Posterior cingulate gyrus (tissue), 11 donors: ENCODE results near the gene SPSB4.
A peak's percentile ranks its signal among the peaks of the same experiment; 100 is the strongest.

Experiments used
- DNase-seq, 10 donors: peaks; one replicate each; pipeline versions ENCODE4 v3.0.0 to v3.0.0-alpha.2; 2020 to 2021; ENCODE audit warnings: mixed read lengths in 3 of 10
- intact Hi-C: fragments of 100-400 bp; cut with DNase I; formaldehyde crosslinking; loops from one replicate; pipeline ENCODE4 v1.15.1; 2023

SPSB4 gene

DNA sequence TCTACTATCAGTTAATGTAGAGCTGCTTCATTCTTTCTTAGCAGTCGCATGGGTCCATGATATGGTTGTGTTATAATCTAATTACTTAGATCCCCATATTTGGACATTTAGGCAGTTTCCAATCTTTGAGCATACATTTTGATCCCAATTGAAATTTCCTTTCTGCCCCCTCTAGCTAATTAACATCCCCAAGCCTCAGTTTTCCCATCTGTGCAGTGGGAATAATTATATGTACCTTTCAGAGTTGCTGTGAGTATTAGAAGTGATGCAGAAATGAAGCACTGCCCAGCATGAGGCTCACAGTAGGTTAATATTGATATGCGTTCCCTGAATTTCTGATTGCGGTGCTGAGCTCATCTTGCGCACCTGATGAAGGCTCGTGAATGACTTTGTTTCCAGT is 21.8 kb downstream of the SPSB4 start:
- intact Hi-C loops: no loop called here

DNA sequence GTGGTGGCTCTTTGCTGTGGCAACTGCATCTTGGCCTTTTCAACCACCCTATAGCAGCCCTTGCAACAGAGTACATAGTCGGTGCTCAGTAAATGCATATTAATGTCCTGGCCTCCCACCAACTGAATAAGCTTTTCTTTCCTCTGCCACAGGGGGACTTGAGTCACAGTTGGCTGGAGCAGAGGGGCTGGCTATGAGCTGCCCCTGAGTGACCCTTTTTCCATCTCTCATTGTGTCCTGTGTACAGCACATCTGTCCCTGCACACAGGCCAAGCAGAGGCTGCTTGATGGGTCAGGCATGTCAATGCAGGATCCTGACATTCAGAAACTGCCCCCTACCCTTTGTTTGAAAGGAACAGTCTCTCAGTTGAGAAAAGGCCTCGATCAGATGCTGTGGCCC is 22.4 kb downstream of the SPSB4 start:
- intact Hi-C loops: no loop called here
- DNase-seq: no peak

More for the DNA sequence above, 21.8 kb downstream of the SPSB4 start:
- no peak for DNase-seq

DNA sequence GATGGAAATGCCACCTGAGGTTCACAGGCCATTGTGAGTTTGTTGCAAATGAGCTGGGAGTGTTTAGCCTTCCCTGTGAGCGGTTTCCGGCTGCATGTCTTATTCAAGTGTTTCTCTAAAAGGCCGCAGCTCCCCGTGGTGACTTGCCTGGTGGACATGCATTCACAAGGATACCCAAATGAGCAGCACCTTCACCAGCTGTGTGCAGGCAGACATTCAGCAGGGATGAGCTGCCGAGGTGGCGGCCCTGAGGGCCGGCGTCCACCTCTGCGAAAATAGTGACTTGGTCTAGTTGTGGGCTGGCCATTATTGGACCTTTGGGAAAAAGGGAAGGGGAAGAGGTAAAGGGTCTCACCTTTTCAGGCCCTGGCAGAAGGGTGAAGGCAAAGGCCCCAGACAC is 23.4 kb downstream of the SPSB4 start:
- intact Hi-C loops: no loop called here
- no peak for DNase-seq

DNA sequence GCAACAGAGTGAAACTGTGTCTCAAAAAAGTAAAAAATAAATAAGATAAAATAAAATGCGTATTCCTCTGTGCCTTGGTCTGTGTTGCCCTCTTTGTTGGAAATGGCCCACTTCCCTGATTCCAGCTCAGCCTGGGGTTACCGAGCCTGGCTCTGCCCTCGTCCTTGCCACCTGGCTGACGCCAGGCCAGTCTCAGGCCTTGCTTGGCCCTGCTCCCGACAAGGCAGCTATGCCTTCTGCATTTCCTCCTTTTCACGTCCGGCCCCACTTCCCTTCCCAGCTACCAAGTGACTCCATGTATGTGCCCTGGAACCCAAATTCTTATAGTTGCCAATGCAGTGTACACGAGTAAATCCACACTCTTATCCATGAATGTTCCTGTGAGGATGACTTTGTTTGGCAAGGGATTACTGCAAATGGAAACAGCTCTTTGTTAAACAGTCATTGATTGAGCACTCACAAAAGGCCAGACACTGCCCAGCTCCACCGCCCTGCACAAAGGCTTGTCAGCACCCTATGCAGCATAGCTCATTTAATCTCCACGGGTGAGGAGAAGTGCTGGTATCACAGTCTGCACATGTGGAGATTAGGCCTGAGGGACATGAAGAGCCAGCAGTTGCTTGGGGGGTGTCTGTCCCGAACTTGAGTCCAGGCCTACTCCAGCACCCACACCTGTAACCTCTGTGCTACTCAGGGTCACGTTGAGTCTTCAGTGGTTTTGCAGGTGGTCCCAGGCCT is 25.1 kb downstream of the SPSB4 start:
- no peak for DNase-seq
- intact Hi-C loops: no loop called here

DNA sequence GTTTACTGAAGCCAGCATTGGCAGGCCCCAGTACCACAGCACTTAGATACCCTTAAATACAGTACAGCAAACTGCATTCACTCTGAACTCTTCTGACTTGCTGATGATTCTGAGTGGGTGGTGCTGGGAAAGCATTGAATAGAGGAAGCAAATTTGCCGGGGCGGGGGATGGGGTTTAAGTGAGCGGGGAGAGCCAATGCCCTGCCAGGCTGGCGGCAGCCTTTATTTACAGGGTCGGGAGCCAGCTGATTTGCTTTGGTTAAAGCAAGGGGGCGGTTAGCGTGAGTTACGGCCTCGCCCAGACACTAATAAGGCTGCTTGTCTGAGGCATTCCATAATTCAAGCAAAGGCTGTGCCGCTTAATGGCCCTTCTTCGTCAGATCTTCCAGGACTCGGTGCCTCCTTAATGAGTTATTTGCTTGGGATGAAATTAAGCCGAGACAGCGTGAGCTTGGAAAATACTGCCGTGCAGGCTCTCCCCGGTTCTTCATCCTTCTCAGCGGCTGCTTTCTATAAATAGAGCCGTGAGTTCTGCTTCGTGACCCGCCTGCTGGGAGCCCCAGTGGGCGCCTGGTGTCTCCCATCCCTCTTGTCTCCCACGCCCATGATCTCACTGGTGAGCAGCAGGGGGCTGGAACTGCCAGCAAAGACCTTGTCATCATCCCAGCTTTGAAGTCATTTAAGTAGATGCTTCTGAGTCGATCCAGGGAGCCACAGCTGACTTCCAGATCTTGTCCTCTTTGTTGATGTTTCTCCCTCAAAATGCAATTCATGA is 25.8 kb downstream of the SPSB4 start:
- intact Hi-C loops: no loop called here
- peak in 7 of 10 donors; percentile 28 to 90 (median 42) for DNase-seq

DNA sequence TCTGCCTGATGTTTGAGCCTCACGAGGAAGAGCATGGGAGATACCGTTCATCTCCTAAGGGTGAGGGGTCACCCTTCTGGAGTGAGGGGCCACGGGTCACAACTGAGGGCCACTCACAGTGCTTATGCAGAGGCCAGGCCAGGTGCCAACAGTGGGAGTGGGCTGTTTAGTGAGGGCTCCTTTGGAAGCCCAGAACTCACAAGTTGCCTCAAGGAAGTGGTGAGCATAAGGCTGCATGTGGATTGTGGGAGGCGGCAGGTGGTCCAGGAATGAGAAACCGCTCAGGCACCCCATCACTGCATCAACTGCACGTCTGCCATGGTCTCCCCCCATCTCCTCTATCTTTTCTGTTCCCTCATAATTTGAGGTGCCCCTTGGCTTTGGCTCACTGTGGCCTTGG is 26.5 kb downstream of the SPSB4 start:
- DNase-seq: no peak

DNA sequence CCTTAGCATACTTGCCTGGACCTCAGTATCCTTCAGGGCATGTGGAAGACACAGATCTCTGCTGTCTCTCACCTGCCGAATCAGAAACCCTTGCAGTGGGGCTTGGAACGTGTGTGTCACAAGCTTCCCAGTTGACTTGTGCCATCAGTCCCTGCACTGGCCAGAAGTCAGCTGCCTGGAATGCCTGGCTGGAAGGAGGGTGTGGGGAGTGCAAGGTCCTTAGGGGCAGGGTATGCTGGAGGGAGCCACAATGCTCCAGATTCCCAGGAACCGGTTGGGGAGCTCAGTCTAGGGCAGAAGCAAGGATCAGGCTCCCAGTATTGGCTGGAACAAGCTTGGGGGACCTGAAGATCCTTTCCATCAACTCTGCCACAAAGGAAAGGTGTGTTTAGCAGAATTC is 27.1 kb downstream of the SPSB4 start:
- intact Hi-C loops: no loop called here
- no peak for DNase-seq

More for the DNA sequence above, 26.5 kb downstream of the SPSB4 start:
- intact Hi-C loops: no loop called here

DNA sequence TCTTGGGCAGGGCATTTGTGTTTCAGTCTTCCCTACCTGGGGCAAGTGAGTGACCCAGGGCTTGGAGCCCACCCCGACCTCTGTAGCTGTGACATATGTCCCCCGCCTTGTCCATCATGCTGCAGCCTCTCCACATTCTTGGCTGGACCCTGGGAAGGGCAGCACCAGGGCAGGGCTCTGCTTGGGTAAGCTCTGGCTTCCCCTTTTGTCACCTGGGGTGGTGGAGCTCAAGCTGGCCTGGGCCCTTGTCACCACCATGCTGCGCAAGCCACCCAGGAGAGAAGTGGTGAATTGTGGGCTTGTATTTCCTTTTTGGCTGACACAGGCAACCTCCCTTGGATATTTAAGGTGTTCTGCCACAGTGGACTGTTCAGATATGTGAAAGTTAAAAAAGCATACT is 29.3 kb downstream of the SPSB4 start:
- intact Hi-C loops: no loop called here
- DNase-seq: no peak

DNA sequence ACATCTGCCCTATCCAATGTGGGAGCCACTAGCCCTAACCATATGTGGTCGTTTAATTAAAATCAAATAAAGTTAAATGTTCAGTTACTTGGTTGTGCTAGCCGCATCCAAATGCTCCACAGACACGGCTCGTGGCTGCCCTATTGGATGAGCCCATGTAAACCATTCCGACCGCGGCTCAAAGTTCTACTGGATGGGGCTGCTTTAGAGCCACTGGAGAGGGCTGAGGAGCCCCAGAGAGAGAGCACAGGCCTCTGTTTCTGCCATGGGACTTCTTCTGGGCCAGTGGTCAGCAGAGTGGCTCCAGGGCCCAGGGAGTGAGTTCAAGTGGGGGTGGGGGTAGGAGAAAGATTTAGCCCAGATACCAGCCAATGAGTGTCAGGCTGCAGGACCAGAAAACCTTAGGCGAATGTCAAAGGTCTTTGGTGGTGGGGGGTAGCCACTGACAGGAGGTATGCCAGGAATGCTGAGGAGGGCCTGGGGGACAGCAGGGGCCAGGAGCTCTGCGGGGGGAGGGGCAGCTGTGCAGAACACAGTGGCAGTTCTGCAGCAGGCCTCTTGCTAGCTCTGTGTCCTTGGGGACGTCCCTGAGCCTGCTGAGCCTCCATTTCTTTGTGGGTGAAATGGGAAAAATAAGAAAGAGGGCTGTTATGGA is 30.1 kb downstream of the SPSB4 start:
- intact Hi-C loops: no loop called here
- DNase-seq: no peak

DNA sequence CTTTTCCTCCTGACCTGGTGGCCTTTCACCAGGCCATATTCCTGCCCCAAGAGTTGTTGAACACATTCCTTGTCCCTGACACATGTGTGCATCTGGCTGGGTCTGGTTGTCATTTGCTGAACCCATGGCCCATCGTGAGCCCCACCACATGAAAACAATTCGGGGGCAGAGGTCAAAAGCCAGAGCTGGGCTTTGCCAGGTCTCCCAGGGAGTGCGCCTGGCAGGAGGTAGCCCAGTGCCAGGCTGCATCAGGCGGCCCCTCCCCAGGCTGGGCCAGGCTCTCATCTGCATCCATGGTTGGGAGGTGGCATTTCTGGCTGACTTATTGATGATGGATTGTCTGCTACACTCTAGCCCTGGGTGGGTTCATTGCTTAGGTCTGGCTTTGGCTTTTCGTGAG is 30.9 kb downstream of the SPSB4 start:
- no peak for DNase-seq
- intact Hi-C loops: no loop called here

DNA sequence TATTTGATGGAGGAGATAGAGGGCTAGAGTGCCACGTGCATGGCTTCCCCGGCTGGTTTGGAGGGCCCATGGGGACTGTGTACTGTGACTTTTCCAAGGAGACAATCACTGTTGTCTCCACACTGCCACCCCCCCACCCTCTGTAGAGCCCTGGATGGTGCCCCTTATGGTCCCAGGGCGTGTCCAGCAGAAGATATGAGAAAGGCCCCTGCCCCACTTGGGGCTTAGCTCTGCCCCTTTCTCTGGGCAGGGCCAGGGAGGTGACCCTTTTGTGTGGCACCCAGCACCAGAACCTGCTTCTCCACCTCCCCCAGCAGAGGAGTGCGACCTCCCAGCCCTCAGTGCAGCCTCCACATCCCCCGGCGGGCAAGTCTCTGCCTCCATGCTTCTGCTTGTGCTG is 32.1 kb downstream of the SPSB4 start:
- intact Hi-C loops: no loop called here

DNA sequence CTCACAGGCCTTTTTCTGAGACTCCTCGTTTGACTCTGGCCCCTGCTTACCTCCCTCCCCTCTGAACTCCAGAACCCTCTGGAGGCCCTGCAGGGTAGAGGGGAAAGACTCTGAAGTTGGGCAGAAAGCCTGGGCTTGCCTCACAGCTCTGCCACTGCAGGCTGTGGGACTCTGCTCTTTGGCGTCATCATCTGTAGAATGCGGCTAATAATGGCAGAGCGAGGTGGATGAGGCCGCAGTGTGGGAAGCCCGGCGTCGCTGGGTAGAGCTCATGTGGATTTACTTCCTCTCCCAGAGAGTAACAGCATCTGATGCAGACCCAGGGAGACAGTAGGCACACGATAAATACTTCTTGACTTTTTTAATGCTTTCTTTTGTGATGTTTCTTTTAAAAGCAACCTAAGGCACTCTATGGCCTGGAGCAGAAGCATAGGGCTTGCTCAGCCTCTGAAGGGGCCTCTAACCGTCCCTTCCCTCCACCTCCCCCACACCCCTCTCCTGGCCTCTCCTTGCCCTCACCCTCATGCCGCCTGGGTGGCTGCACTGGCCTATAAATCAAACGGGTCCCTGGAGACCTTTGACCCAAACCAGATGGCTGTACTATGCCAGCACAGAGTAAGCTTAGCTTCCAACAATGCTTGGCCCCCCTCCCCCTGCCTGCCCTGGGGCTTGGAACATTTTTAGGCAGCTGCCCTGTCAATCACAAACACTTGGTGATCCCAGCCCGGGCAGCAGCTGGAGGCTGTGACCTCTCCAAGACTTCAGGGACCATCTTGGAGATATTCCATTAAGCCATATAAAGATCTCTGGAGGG is 32.9 kb downstream of the SPSB4 start:
- intact Hi-C loops: no loop called here
- no peak for DNase-seq

More for the DNA sequence above, 32.1 kb downstream of the SPSB4 start:
- DNase-seq: no peak

DNA sequence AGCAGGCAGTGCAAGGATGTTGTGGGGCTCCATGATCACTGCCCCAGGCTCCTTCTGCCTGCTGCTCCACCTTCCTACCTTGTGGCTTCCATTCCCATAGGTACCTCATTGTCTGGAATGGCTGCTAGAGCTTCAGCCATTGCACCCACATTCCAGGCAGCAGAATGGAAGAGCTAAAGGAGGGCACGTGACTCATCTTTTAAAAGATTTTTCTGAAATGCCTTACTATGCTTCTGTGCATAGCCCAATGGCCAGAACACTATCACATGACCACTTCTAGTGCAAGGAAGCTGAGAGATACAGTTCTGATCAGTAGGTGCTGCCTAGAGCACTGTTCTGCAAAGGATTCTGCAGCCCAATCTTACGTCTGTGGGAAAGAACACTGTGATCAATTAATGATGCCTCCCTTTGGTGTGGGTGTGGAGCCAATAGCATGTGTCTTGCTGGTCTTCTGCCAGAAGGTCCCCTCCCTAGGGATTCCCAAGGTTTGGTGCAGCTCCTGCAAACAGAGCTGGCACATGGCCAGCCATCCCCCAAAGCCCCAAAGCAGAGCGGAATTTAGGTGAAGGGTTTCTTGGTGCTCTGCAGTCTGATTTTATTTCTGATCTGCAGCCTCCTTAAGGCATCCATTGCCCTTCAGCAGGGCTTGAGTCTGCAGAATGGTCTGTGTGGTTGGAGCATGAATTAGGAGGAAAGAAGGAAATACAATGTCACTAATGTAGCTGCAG is 34.4 kb downstream of the SPSB4 start:
- intact Hi-C loops: no loop called here
- DNase-seq: no peak

DNA sequence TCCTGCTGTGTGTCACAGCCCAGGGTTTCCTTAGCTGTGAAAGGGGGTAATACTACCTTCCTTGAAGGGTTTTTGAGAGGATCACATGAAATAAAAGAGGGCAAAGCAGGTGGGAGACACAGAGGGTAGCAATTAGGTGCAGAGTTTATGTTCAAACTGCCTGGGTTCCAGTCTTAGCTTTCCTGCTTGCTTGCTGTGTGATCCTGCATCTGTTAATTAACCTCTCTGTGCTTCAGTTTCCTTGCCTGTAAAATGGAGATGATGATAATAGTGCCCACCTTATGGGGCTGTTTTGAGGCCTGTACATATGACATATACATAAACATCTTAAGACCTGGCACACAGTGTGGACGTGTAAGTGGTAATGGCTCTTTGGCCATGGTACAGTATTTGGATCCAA is 35.0 kb downstream of the SPSB4 start:
- intact Hi-C loops: no loop called here
- no peak for DNase-seq

DNA sequence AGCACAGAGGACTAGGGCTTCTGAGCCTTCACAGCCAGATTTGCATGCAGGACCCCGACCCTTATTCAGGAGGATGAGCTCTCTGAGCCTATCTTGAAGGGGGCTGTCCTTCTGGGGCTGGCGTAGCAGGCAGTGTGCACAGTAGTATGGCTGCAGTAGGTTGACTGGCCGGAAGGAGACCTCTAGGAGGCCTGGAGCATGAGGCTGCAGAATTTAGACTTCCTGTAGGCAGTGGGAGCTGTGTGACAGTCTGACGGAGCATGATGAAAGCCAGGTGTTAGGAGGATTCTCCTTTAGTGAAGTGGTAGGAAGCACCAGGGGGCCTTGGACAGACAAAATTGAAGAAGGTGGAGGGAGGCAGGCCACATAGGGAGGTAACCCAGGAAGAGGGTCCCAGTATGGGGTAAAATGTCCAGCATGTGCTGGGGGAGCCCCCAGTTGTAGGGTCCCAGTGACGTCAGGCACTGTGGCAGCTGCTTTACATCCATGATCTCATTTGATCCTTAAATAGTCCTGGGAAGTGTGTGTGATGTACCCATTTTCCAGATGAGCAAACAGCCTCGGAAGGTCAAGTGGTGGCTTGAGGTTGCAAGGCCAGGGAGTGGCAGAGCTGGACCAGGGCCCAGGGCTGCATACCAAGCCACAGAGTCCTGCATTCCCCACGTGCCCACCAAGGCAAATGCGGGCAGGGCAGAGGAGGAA is 36.1 kb downstream of the SPSB4 start:
- intact Hi-C loops: no loop called here
- peak in 1 of 10 donors; percentile 57 for DNase-seq

DNA sequence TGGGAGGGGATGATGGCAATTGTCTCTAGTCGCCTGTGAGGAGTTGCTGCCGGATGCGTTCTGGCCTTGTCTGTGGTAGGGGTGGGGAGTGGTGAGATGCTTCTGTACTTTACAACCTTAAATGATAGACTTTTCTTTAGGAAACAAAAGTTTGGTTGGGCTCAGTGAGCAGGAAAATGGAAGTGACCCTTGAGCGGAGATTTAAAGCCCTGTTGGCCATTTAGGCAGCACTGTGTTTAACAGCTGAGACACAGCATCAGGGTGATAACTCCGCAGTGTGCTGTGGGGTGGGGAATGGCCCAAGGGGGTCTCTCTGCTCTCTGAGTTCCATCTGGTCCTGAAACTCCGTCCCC is 36.6 kb downstream of the SPSB4 start:
- intact Hi-C loops: no loop called here
- no peak for DNase-seq

DNA sequence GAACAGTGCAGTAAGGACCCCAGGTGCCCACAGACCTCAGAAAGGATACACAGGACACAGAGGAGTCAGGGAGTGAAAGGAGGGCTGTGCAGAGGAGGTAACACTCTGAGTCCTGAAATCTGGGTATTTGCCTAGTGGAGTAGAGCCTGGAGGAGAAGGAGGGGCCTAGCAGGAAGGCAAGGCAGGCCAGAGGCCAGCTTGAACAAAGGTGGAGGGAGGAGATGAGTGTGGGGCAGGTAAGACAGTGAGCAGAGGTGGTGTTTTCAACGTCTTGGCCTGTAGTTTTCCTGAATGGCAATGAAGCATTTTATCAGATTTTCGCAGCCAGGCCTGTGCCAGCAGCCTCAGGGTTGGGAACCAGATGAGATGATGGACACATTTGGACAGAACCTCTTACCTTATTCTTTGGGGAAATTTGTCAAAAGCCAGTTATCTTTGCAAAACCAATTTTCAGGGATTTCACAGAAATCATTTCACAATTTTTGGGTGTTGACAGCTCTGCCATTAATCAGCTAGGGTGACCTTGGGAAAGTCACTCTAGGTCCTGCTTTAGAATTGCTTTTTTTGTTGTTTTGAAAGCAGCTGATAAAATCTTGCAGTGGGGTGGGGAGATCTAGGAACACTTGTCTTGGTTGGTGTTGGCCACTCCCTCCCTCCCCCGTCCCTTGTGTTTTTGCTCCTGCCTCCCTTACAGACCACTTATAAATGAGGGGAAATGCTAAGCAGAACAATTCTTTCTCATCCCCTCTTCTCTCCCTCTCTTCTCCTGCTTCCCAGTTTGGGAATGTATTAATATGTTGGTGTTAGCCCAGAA is 38.4 kb downstream of the SPSB4 start:
- DNase-seq: no peak
- intact Hi-C loops: no loop called here

DNA sequence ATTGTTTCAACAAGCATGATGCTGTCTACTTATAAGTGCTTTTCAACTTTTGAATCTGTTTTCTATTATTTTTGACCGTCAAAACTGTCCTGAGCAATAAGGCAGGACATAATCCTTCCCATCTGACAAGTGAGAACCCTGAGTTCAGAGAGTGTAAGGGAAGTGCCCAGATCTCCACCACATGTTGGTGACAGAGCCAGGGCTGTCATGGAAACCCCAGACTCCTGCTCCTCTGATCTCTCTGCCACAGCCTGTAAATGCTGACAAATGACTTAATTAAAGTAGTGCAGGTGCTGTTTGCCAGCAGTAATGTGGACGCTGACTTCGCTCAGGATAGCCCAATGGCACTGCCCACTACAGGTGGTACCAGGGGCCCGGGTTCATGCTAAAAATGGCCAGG is 40.3 kb downstream of the SPSB4 start:
- intact Hi-C loops: no loop called here
- DNase-seq: peak in 1 of 10 donors; percentile 9

DNA sequence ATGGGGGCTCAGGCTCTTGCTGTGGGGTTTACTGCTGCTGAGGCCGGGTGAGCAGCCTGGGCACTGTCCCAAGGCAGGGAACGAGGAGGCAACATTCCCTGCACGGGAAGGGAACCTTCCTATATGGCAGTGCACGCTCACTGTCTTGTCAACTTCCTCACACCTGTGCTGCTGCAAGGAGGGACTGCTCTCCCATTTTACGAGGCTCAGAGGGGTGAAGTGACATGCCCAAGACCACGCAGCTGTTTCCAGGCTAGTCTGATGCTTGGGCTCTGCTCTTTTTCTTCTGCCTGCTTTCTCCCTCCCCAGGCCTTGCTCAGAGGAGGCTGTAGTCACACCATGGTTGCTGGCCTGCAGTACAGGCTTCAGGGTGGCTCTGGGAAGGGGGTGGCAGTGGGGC is 41.5 kb downstream of the SPSB4 start:
- no peak for DNase-seq
- intact Hi-C loops: no loop called here
